Neuronal stem cell (in vitro differentiated cells): Measurements from ENCODE around the gene TTC23.
A peak's percentile ranks its signal among the peaks of the same experiment; 100 is the strongest.

Experiments
- DNase-seq: peaks from one replicate; pipeline ENCODE4 v3.0.0-alpha.2; 2013; ENCODE audit warnings: low spot score
- H2AFZ ChIP-seq: one replicate; pipeline ENCODE4 v1.6.1; 2013; ENCODE audit warnings: mild to moderate bottlenecking, low read length, inconsistent platforms
- H2AK5ac ChIP-seq: 2 replicates; pipeline ENCODE4 v1.6.1; 2013; ENCODE audit warnings: low read depth, mild to moderate bottlenecking, inconsistent platforms, low read length, moderate library complexity, mixed read lengths
- H2BK120ac ChIP-seq: 2 replicates; pipeline ENCODE4 v1.6.1; 2013; ENCODE audit warnings: low read depth, mild to moderate bottlenecking, inconsistent platforms, low read length, moderate library complexity, mixed read lengths
- H2BK12ac ChIP-seq: one replicate; pipeline ENCODE4 v1.6.1; 2013; ENCODE audit warnings: low read length, inconsistent platforms
- H2BK15ac ChIP-seq: 2 replicates; pipeline ENCODE4 v1.6.1; 2013; ENCODE audit warnings: mild to moderate bottlenecking, low read length, inconsistent platforms, mixed read lengths
- H2BK5ac ChIP-seq: one replicate; pipeline ENCODE4 v1.6.1; 2013; ENCODE audit warnings: inconsistent platforms, mild to moderate bottlenecking, low read length, moderate library complexity
- H3K14ac ChIP-seq: one replicate; pipeline ENCODE4 v1.6.1; 2013; ENCODE audit warnings: low read length, inconsistent platforms
- H3K18ac ChIP-seq: 2 replicates; pipeline ENCODE4 v1.6.1; 2013; ENCODE audit warnings: low read length, inconsistent platforms
- H3K23ac ChIP-seq: 2 replicates; pipeline ENCODE4 v1.6.1; 2013; ENCODE audit warnings: low read depth, mild to moderate bottlenecking, mixed read lengths, low read length, inconsistent platforms; ENCODE audit not compliant: poor library complexity
- H3K27ac ChIP-seq: replicated peaks from 3 replicates; pipeline ENCODE4 v1.5.1; 2013; ENCODE audit warnings: low read length, inconsistent platforms
- H3K27me3 ChIP-seq, 3 experiments: 2 replicates each; pipeline ENCODE4 v1.6.1; 2013; ENCODE audit warnings: low read length in 3 of 3, mild to moderate bottlenecking in 2 of 3, inconsistent platforms in 1 of 3, low read depth in 1 of 3, mixed read lengths in 1 of 3, moderate library complexity in 1 of 3; ENCODE audit not compliant: control insufficient read depth in 3 of 3, insufficient read depth in 3 of 3
- H3K36me3 ChIP-seq, 2 donors: replicated peaks in 1 of 2; 2 replicates each; pipeline ENCODE4 v1.6.1; 2013; ENCODE audit warnings: low read length in 2 of 2; ENCODE audit not compliant: control insufficient read depth in 2 of 2, insufficient read depth in 2 of 2
- H3K4ac ChIP-seq: 2 replicates; pipeline ENCODE4 v1.6.1; 2013; ENCODE audit warnings: inconsistent platforms, mild to moderate bottlenecking, low read length, moderate library complexity
- H3K4me1 ChIP-seq, 2 donors: 1 replicate in 1 of 2; 2 replicates in 1 of 2; pipeline ENCODE4 v1.6.1; 2013; ENCODE audit warnings: low read length in 2 of 2, low read depth in 1 of 2; ENCODE audit not compliant: control insufficient read depth in 2 of 2, insufficient read depth in 1 of 2
- H3K4me2 ChIP-seq: one replicate; pipeline ENCODE4 v1.6.1; 2013; ENCODE audit warnings: mild to moderate bottlenecking, low read length, inconsistent platforms; ENCODE audit not compliant: insufficient read depth, poor library complexity, severe bottlenecking
- H3K4me3 ChIP-seq, 2 donors: 2 replicates each; pipeline ENCODE4 v1.5.1; 2013; ENCODE audit warnings: low read length in 2 of 2, mild to moderate bottlenecking in 2 of 2, inconsistent platforms in 1 of 2, moderate library complexity in 1 of 2
- H3K79me1 ChIP-seq: one replicate; pipeline ENCODE4 v1.6.1; 2013; ENCODE audit warnings: low read depth, mild to moderate bottlenecking, inconsistent platforms, low read length, moderate library complexity
- H3K9ac ChIP-seq: one replicate; pipeline ENCODE4 v1.6.1; 2013; ENCODE audit warnings: mild to moderate bottlenecking, low read depth, low read length, inconsistent platforms; ENCODE audit not compliant: poor library complexity
- H3K9me3 ChIP-seq, 2 donors: replicated peaks in 1 of 2; 2 replicates each; pipeline versions ENCODE3 to v1.6.1; 2013; ENCODE audit warnings: low read length in 2 of 2, mild to moderate bottlenecking in 2 of 2, inconsistent platforms in 1 of 2, low read depth in 1 of 2, mixed read lengths in 1 of 2, moderate library complexity in 1 of 2; ENCODE audit not compliant: control insufficient read depth in 2 of 2, insufficient read depth in 1 of 2
- H4K8ac ChIP-seq: one replicate; pipeline ENCODE4 v1.6.1; 2013; ENCODE audit warnings: low read depth, mild to moderate bottlenecking, inconsistent platforms, low read length, moderate library complexity
- H4K91ac ChIP-seq: one replicate; pipeline ENCODE4 v1.6.1; 2013; ENCODE audit warnings: low read length, low read depth, mild to moderate bottlenecking, inconsistent platforms; ENCODE audit not compliant: poor library complexity
- WGBS, 2 donors: extraction: QIAGEN DNeasy Blood & Tissue Kit; methylation state at CpG; one replicate each; pipeline ENCODE4 v1.1.7; 2013; ENCODE audit warnings: missing lambda C conversion rate in 2 of 2, mixed read lengths in 1 of 2; ENCODE audit not compliant: insufficient read length in 2 of 2, insufficient replicate concordance in 1 of 2; ENCODE audit errors: extremely low coverage in 2 of 2; 5-methylcytosine and 5-hydroxymethylcytosine counted together

TTC23 gene

DNA sequence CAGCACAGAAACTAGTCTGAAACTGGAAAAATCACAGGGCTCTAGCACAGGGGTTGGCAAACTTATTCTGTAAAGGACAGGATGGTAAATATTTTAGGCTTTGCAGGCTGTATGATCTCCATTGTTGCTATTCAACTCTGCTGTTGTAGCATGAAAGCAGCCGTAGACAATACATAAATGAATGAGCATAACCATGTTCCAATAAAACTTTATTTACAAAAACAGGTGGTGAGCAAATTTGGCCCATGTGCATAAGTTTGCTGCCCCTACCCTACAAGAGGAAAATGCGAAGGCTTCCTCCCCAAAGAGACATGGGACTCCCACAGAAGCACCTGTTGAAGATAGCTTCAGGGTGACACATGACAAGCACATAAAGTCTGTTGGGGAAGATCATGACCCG lies 85.3 kb downstream of the TTC23 start:
- Histone ChIP-seq H3K27ac (no peak overlapping the region), H3K4me3 (no peak overlapping the region), H3K18ac (no peak overlapping the region), H3K9ac (no peak overlapping the region), H2AK5ac (no peak overlapping the region), H4K8ac (no peak overlapping the region), H3K36me3 (peaks cover 6 to 38% of the 10 kb centered on the region in 2 donors), H2AFZ (no peak overlapping the region), H3K4me2 (no peak overlapping the region), H4K91ac (no peak overlapping the region), H3K9me3 (no peaks in the 10 kb centered on the region), H2BK5ac (no peak overlapping the region), H2BK15ac (no peak overlapping the region), H2BK120ac (no peak overlapping the region), H3K4ac (no peak overlapping the region), H3K79me1 (no peaks in the 10 kb centered on the region), H3K14ac (no peak overlapping the region), H3K4me1 (peaks cover 0 to 9% of the 10 kb centered on the region in 2 donors), H3K27me3 (no peaks in the 10 kb centered on the region), H2BK12ac (no peak overlapping the region), H3K23ac (no peak overlapping the region)
- no CpG with 5 or more reads among the region's 3 CpGs for WGBS, 2 donors
- no peak for DNase-seq

DNA sequence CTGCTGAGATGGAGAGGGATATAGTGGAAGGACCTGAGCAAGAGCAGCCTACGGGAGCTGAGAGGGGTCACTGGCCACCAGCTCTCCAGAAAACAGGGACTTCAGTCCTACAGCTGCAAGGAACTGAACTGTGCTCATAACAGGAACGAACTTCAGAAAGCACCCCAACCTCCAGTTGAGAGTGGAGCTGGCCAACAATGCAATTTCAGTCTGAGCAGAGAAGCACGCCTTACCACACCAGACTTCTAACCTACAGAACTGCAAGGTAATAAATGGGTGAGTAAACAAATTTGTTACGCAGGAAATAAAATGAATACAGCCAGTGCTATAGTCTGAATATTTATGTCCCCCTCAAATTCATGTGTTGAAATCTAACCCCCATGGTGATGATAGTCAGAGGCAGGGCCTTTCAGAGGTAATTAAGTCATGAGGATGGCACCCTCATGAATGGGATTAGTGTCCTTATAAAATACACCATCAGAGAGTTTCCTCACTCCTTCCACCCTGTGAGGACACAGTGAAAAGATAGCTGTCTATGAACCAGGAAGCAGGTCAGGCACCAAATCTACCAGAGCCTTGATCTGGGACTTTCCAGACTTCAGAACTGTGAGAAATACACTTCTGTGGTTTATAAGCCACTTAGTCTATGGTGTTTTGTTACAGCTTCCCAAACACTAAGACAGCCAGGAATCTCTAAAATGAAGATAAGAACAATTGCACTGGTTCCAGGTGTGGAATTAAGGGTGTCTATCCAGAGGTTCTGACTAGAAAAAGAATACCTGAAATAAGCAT lies 85.9 kb downstream of the TTC23 start:
- no peak overlapping the region for H3K18ac ChIP-seq
- no peak overlapping the region for H3K14ac ChIP-seq
- H2BK5ac ChIP-seq: no peak overlapping the region
- H2BK15ac ChIP-seq: no peak overlapping the region
- no peak overlapping the region for H3K23ac ChIP-seq
- no peak overlapping the region for H4K91ac ChIP-seq
- peaks cover 0 to 9% of the 10 kb centered on the region in 2 donors for H3K4me1 ChIP-seq
- no peak overlapping the region for H2AK5ac ChIP-seq
- H3K4me2 ChIP-seq: no peak overlapping the region
- no peak overlapping the region for H3K9ac ChIP-seq
- H2BK120ac ChIP-seq: no peak overlapping the region
- no peak overlapping the region for H3K27ac ChIP-seq
- H3K4me3 ChIP-seq: no peak overlapping the region
- H2AFZ ChIP-seq: no peak overlapping the region
- H3K79me1 ChIP-seq: no peaks in the 10 kb centered on the region
- peaks cover 7 to 45% of the 10 kb centered on the region in 2 donors for H3K36me3 ChIP-seq
- no peak overlapping the region for H2BK12ac ChIP-seq
- H3K9me3 ChIP-seq: no peaks in the 10 kb centered on the region
- H4K8ac ChIP-seq: no peak overlapping the region
- no peaks in the 10 kb centered on the region for H3K27me3 ChIP-seq
- no peak overlapping the region for H3K4ac ChIP-seq
- DNase-seq: no peak
- WGBS, 2 donors: no CpG with 5 or more reads among the region's 4 CpGs

DNA sequence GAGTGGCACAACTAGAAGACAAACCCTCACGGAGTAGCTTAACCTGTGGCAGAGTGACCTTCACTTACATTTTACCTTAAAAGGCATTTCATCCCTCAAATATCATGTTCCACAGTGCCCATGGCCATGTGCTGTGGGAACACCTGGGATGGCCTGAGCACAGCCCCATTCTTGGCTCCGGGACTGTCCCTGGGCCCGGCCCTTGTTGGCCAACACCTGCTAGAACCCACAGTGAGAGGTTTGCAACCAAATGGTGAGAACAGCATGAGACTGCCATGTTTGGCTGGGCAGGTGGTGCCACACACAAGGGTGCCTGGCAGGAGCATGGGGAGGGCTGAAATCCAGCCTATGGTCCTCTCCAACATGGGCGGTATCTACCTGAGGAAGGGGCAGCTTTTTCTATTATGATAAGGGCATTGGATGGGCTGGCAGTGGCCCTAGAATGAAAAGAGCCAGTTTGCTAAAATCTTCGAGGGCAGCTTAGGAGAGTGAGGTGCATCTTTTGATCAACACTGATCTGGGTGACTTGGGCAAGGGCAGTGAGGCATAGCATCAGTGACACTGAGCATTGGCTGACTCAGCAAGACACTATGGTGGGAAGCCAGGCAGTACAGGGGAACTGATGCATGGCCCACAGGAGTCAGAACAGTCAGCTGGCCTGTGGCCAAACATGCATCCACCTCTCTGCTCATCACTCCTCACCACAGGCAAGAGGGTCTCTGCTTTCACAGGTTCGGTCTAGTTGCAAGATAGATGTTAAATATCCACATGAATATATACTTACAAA lies 90.6 kb downstream of the TTC23 start:
- no peaks in the 10 kb centered on the region for H3K79me1 ChIP-seq
- H3K27ac ChIP-seq: no peak overlapping the region
- no peak for DNase-seq
- H3K23ac ChIP-seq: no peak overlapping the region
- no CpG with 5 or more reads among the region's 6 CpGs for WGBS, 2 donors
- H2AK5ac ChIP-seq: no peak overlapping the region
- H2BK15ac ChIP-seq: no peak overlapping the region
- peak overlapping the region; percentile 92 for H4K8ac ChIP-seq
- H3K9me3 ChIP-seq: no peaks in the 10 kb centered on the region
- no peak overlapping the region for H3K4me3 ChIP-seq
- H3K18ac ChIP-seq: peak overlapping the region; percentile 18
- no peak overlapping the region for H2BK5ac ChIP-seq
- H2BK12ac ChIP-seq: no peak overlapping the region
- no peak overlapping the region for H2AFZ ChIP-seq
- H3K27me3 ChIP-seq: no peaks in the 10 kb centered on the region
- peaks cover 5 to 61% of the 10 kb centered on the region in 2 donors for H3K36me3 ChIP-seq
- no peak overlapping the region for H3K4me2 ChIP-seq
- peaks cover 2 to 8% of the 10 kb centered on the region in 2 donors for H3K4me1 ChIP-seq
- H3K4ac ChIP-seq: no peak overlapping the region
- H3K9ac ChIP-seq: peak overlapping the region; percentile 35
- no peak overlapping the region for H3K14ac ChIP-seq
- no peak overlapping the region for H2BK120ac ChIP-seq
- no peak overlapping the region for H4K91ac ChIP-seq

DNA sequence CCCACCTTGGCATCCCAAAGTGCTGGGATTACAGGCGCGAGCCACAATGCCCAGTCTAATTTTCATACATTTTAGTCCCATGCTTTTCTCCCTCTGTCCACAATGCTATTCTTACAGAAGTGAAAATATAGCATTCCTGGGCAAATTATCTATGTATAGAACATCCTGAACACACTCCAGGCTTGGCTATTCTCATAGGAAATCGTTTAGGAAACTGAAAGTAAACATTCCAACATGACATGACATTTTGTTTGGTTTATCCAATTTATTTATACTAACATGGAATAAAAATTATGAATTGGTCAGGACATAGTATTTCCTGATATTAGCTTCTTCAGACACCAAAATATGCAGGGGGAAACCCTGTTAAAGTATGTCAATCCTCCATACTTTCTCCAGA lies 91.9 kb downstream of the TTC23 start:
- no peak overlapping the region for H3K18ac ChIP-seq
- no peak overlapping the region for H3K14ac ChIP-seq
- peaks cover 2 to 8% of the 10 kb centered on the region in 2 donors for H3K4me1 ChIP-seq
- H3K36me3 ChIP-seq: peaks cover 5 to 62% of the 10 kb centered on the region in 2 donors
- H2BK120ac ChIP-seq: no peak overlapping the region
- no peak overlapping the region for H2AK5ac ChIP-seq
- no peak for DNase-seq
- no peak overlapping the region for H2BK12ac ChIP-seq
- WGBS, 2 donors: no CpG with 5 or more reads among the region's 3 CpGs
- no peak overlapping the region for H4K91ac ChIP-seq
- no peak overlapping the region for H3K23ac ChIP-seq
- H3K79me1 ChIP-seq: no peaks in the 10 kb centered on the region
- H3K4me3 ChIP-seq: no peak overlapping the region
- H2AFZ ChIP-seq: no peak overlapping the region
- no peak overlapping the region for H3K4me2 ChIP-seq
- no peak overlapping the region for H2BK15ac ChIP-seq
- no peaks in the 10 kb centered on the region for H3K9me3 ChIP-seq
- no peak overlapping the region for H3K4ac ChIP-seq
- no peaks in the 10 kb centered on the region for H3K27me3 ChIP-seq
- no peak overlapping the region for H3K9ac ChIP-seq
- no peak overlapping the region for H4K8ac ChIP-seq
- no peak overlapping the region for H2BK5ac ChIP-seq
- no peak overlapping the region for H3K27ac ChIP-seq
